HG02588 (cell line): ENCODE results near the gene C1orf87.
A peak's percentile ranks its signal among the peaks of the same experiment; 100 is the strongest.
"Not testable (repeated sequence)": the region's sequence is repeated elsewhere in the genome, so short reads cannot be mapped to it uniquely, and the experiment has no call there.

Experiments used
- ATAC-seq: cut with Tn5 transposase; IDR thresholded peaks from one replicate; pipeline ENCODE4 v1.9.1; 2021; ENCODE audit warnings: mild to moderate bottlenecking, moderate library complexity; ENCODE audit not compliant: unreplicated experiment

The C1orf87 gene

DNA sequence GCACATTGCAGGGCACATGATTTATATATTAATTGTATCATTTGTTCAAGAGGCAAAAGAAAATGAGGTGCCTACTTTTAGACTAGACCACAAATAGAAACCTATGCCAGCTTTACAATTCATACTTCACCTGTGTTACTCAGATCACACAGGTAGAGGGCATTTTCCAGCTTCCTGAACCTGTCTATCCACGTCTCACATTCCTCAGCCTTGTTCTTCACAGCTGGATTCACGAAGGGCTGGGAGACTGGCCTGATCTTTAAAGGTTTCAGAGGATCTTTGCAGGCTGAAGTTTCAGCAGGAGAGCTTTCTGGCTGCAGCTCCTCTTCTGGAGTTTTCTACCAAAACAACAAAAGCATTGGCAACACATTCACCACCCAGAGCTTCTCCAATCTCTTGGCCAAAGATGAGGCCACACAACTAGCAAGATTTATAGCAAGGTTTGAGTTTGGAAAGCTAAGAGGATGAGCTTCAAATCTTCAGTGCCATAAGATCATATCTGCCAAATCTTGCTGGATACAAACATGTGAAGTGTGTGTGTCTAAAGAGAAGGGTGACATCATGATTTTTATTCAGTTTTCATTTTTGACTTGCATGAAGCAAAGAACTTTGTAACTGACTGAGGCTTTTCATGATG lies 76.0 kb downstream of the C1orf87 start:
- no peak for ATAC-seq

- ATAC-seq: no peak
Observed at GRCh38 chr1:59994302-59995198, 79.0 kb downstream of the C1orf87 start.

- no peak for ATAC-seq
Observed at GRCh38 chr1:59992040-59992820, 81.3 kb downstream of the C1orf87 start.

GRCh38 chr1:59990470-59990869 lies 83.1 kb downstream of the C1orf87 start:
- no peak for ATAC-seq

DNA sequence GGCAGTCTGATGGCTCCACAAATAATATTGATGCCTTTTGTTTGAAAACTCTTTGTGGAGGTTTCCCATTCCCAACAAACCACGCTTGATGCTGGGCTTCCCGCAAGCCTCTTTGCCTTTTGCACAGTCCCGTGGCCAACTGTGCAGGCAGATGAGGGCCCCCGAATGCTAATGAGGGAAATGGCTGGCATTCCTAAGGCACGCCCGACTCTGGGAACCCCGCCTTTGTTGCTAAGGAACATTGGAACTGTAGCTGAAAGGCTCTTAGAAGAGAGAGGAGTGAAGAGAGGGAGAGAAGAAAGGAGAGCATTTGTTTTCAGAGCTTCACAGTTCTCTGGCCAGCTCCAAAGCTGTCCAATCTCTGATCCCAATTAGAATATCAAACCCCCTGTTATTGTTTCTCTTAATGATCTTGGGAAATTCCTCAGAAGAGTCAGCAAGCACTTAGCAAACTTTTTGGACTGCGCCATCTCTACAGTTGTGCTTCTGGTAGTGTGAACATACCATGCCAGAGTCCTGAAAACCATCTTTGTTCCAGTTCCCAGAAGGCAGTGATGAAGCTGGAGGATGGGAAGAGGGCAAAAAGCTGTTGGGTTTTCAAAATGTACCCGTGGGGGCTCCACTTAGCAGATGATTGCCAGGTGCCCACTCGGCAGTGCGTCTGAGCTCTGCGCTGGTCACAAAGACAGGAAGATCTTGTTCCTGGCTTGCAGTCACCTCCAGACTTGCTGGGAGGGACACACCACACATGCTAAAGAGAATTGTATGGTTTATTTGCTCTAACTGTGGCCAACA lies 86.9 kb downstream of the C1orf87 start:
- no peak for ATAC-seq

DNA sequence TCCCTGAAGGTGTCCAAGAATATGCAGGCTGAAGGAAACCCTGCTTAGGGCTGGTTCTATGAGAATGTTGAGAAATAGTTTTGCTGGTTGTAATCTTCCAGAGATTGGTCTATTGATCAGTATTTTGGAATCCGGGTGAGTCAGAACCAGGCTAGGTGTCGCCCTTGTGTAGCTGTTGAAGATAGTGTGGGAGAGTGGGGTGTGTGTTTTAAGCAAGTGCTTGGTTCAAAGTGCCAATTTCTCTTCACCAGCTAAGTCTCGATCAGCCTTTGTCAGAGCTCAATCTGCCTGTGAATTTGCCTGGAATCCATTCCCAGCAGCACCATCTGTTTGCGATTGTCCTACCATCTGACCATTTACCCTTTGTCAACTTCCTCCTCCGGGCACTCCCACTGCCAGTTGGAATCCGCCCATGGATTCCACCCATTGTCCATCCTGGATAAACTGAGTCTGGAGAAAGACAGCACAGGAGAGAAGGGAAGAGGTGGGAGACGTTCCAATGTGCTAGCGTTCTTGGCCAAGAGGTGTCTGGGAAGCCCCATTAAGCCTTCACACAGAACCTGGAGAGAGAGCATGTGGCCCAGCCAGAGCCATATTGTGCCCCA lies 87.6 kb downstream of the C1orf87 start:
- ATAC-seq: no peak

- no peak for ATAC-seq
Observed at GRCh38 chr1:59979666-59980065, 93.9 kb downstream of the C1orf87 start.

DNA sequence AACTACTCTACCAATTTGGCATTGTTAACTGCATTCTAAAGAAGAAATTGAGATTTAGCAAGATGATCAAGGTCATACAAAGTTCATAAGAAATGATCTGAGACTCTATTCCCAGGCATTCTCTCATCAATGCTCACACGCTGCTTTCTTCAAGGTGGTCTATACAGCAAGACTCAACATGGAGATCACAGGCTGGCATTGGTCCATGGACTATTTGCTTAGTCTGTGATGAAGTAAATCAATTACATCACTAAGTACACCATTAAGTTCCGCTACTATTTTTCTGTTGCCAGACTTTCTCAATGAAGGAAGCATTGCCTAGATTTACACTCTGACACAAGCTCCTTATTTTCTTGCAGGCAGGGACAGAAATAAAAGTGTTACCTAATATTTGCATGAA lies 95.1 kb downstream of the C1orf87 start:
- no peak for ATAC-seq

GRCh38 chr1:59978026-59978425 lies 95.5 kb downstream of the C1orf87 start:
- ATAC-seq: no peak

GRCh38 chr1:59977075-59977410 lies 96.5 kb downstream of the C1orf87 start:
- ATAC-seq: no peak

- ATAC-seq: no peak
Observed at GRCh38 chr1:59976194-59977074, 97.1 kb downstream of the C1orf87 start.

GRCh38 chr1:59973719-59974118 lies 99.9 kb downstream of the C1orf87 start:
- no peak for ATAC-seq

DNA sequence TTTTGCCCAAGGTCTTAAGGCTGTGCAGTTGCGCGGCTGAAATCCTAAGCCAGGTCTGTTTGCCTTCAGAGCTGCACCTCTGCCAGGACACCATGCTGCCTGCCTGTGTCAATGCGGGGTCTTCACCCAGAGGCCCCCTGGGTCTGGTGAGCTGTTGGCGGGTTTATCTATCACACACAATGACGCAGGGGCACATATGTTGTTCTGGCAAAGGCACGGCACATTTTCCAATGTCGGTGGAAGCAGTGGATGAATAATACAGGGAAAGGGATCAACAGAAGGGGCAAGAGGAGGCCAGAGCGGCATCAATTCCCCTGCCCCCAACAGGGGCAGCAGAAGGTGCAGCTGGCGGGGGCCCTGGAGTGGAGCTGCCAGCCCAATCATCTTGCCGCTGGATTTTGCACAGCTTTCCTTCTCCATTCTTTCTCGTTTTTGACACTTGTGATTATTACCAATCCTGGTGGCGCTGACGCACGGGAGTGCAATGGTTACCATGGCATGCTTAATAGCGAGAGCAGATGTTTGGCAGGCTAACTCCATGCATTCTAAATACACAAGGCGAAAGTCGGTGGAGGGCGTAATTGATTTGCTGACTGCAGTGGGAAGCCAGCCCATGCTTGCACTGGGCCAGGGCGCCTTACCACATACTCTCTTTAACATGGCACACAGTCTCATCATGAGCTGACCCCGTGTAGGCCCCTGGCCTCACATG lies 101.2 kb downstream of the C1orf87 start:
- no peak for ATAC-seq

DNA sequence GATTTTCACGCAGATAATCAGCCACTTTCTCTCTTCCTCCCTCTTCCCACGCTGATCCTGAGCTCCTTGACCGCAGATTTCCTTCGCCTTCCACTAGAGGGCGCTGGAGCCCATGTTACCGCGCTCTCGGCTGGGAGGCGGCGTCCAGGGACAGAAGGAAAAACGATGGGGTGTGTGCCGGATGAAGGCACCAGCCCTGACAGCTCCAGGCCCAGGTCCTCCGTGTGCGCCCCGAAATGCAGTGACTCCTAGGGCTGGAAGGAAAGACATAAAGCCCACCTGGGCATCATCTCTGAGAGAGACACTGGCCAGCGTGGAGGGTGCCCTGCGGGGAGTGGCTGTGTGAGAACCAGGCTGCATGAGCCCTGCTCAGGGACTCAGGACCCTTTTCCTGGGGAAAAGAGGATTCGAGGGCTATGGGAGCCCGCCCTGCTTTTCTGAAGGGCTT lies 102.1 kb downstream of the C1orf87 start:
- ATAC-seq: peak; percentile 62

GRCh38 chr1:59969542-59970175 lies 103.9 kb downstream of the C1orf87 start:
- ATAC-seq: not testable (repeated sequence)

DNA sequence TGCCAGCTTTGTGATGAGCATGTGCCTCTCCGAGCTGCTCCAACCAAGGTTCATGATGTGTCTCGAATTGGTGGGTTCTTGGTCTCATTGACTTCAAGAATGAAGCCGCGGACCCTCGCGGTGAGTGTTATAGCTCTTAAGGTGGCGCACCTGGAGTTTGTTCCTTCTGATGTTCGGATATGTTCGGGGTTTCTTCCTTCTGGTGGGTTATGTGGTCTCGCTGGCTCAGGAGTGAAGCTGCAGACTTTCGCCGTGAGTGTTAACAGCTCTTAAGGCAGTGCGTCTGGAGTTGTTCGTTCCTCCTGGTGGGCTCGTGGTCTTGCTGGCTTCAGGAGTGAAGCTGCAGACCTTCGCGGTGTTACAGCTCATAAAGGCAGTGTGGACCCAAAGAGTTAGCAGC lies 104.8 kb downstream of the C1orf87 start:
- not testable (repeated sequence) for ATAC-seq

GRCh38 chr1:59967780-59968179 lies 105.8 kb downstream of the C1orf87 start:
- no peak for ATAC-seq

GRCh38 chr1:59967141-59967697 lies 106.4 kb downstream of the C1orf87 start:
- no peak for ATAC-seq
